ENCODE results near the gene FARS2.

GRCh38 chr6:5247201-5247600 lies 14.1 kb upstream of the FARS2 start:
- TF ChIP-seq CTCF (conservative IDR thresholded peaks at IDR 0.05): no peak
- TF ChIP-seq ZFX (IDR thresholded peaks at IDR 0.05): no peak
